ENCODE data around the gene PRKAR1A.
A peak's percentile ranks its signal among the peaks of the same experiment; 100 is the strongest.
"Not testable (repeated sequence)": the region's sequence is repeated elsewhere in the genome, so short reads cannot be mapped to it uniquely, and the experiment has no call there.

The PRKAR1A gene

GRCh38 chr17:68512247-68512959 lies at the start of gene PRKAR1A:
Gene PRKAR1A (plus strand): TSS chr17:68512430. CDS start chr17:68515400, 2,970 bp downstream.
- peak; percentile 54 to 70 for DNase-seq

DNA sequence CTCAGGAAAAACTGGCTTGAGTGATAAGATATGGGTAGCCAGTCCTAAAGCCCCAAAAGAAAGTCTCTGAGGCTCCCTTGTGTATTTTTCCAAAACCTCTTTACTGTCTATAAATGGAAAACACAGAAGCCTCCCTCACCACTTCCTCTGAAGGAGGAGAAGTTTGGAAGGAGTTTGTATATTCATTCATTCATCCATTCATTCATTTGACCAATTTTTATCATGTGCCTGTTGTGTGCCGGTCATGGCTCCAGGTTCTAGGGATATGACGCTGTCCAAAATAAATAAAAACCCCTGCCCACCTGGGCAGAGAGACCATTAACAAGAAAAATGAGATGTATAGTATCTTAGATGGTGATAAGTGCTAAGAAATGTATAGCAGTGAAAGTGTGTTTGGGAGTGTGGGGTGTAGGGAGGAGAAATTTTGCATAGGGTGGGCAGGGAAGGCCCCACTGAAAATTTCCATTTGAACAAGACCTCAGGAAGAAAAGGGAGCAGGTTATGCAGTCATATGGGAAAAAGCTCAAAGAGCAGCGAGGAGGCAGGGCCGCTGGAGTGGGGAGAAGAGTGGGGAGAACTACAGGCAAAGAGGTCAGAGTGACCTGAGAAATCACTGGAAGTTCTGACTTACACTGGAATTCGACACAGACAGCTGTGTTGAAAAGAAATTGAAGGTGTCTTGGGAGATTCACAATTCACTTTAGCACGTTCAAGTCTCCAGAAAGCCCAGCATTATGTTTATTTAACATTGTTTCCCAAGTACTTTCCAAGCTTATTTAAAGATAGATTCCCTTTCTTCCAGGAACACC lies 48.8 kb upstream of the PRKAR1A start:
- no peak for DNase-seq

GRCh38 chr17:68468334-68468733 lies 43.9 kb upstream of the PRKAR1A start:
- DNase-seq, result no peak

DNA sequence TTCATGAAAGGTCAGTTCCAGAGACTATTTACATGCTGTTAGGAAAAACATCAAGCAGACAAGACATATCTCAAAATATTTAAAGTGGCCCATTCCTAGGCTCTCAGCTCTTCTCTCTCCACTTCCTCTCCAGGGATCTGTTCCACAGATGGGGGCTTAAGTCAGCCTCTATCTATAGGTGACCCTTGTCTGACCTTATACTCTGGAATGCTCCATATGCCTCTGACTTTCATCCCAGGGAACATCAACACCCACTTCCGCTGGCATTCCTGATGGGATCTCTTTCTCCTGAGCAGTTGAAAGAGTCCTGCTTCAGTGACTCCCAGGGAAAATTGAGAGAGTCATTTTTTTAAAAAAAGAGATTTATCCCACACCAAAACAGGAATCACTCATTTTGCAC lies 43.4 kb upstream of the PRKAR1A start:
- DNase-seq, result no peak

DNA sequence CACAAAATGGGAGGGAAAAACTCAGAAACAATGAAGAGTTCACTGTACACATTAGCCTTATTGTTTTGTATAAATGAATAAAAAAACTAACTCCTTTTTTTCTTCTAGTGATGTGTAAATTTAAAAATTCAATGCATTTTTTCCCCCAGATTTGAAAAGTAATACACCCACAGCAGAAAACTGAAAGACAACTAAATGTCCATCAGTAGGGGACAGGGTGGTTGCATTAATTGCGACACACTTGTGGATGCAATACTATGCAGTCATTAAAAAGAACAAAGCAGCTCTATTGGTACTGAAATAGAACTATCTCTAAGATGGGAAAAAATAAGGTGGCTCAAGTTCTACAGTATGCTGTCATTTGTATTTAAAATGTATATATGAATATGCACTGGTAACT lies 41.3 kb upstream of the PRKAR1A start:
- no peak for DNase-seq

DNA sequence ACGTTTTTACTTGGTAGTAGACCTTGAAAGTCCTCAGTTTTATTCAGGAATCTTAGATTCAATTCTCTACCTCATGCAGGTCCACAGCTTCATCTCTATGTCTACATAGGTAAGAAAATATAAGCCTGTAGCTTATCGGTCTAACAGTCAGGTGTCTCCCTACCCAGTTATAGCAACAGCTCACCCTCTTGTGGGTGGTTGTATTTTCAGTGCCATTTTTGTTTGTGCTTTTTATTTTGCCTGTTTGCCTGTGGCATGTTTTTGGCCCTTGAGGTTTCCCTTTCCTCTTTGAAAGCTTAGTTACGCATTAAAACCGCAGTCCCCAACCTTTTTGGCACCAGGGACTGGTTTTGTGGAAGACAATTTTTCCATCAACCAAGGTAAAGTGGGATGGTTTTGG lies 31.3 kb upstream of the PRKAR1A start:
- no peak for DNase-seq

GRCh38 chr17:68482576-68483041 lies 29.6 kb upstream of the PRKAR1A start:
- DNase-seq, result no peak

DNA sequence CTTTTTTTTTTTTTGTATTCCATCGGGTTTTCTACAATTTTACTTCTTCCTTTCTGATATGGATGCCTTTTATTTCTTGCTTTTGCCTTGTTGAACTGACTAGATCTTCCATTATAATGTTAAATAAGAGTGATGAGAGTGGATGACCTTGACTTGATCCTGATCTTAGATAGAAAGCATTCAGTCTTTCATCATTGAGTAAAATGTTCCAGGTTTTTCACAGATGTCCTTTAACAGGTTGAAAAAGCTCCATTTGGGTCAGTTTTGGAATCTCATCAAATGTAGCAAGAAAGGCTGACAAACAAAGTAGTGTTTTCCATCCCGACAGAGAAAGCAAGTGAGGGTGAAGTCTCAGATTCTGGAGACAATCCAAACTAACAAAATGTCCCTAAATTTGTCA lies 27.8 kb upstream of the PRKAR1A start:
- no peak for DNase-seq

DNA sequence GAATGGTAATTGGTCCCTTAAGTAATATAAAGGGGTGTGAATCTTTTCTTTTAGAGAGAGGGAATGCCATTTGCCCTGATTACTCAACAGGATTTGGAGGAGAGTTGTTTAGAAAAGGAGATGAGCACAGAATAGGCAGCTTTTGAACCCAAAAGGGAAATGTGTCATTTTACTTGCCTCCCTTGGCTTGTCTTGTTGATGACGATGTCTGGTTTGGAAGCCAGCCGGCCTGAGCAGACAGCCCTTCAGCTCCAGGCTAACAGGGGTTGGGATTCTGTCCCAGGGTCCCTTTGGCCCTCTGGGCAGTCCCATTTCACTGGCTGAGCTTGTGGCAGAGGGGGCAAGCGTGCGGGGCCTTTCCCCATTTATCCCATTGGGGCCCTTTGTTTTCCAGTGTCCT lies 22.3 kb upstream of the PRKAR1A start:
- no peak for DNase-seq

DNA sequence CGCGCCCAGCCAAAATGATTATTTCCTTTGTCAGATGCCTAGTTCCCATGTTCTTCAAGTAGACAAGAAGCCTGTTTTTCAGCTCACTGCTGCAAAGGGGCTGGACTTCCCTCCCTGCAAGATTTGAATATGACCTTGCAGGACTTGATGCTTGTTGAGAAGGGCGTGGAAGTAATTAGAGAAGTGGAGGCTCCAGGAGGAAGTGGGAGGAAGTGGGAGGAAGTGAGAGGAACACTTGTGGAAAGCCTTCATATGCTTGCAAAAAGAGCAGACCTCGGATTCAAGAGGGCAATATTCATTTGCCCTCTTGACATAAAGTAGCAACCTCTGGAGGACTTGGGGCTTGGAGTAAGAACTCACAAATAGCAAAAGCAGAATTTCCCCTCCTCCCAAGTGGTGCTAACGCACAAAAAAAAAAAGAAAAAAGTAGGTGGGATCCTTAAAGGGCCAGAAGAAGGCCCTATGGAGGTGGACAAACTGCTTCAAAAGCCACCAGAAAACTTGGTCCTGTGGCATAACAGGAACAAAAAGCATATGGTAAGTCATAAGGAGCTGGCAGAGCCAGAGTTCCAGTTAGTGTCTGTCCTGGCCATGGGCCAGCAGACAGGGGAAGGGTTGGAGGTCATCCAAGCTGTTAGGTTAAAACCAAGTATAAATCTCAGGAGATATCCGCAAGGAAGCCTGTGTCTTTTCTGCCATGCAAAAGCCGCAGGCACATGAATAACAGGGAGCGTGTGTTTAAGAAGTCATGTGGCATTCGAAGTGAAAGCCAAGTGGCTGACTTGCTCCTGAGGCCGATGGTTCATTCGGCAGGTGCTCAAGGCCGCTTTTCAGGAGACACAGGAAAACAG lies 20.6 kb upstream of the PRKAR1A start:
- DNase-seq, result no peak

DNA sequence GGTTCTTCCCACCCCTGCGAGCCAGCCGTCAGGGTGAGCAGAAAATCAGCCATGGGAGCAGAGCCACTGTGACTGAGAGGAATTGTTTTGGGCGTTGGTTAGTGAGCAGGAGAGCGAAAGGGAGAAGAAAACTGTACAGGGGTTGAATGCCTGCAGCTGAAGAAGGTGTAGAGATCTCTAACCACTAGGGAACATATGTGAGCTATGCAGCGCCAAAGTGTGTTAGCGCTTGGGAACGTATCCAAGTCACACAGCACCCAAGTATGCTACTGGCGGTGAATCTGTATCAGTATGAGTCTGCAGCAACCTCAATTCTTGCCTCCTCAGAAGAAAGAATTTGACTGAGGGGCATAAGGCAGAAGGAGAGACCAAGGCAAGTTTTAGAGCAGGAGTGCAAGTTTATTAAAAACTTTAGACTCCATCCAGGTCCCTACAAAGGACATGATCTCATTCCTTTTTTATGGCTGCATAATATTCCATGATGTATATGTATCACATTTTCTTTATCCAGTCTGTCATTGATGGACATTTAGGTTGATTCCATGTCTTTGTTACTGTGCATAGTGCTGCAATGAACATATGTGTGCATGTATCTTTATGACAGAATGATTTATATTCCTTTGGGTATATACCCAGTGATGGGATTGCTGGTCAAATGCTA lies 19.7 kb upstream of the PRKAR1A start:
- DNase-seq, result not testable (repeated sequence)

DNA sequence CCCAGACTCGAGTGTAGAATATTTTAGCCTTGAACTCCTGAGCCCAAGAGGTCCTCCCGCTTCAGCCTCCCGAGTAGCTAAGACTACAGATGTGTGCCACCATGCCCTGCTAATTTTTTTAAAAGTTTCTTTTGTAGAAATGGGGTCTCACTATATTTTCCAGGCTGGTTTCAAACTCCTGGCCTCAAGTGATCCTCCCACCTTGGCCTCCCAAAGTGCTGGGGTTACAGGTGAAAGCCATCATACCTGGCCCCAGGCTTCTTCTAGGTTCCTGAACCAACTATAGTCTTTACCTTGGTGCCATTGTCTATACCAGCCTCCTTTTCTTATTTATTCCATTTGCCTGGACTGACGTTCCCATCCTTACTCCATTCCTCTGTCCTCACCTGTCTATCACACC lies 17.1 kb upstream of the PRKAR1A start:
- DNase-seq, result no peak

- DNase-seq, result no peak
Observed at GRCh38 chr17:68497885-68498319, 14.3 kb upstream of the PRKAR1A start.

DNA sequence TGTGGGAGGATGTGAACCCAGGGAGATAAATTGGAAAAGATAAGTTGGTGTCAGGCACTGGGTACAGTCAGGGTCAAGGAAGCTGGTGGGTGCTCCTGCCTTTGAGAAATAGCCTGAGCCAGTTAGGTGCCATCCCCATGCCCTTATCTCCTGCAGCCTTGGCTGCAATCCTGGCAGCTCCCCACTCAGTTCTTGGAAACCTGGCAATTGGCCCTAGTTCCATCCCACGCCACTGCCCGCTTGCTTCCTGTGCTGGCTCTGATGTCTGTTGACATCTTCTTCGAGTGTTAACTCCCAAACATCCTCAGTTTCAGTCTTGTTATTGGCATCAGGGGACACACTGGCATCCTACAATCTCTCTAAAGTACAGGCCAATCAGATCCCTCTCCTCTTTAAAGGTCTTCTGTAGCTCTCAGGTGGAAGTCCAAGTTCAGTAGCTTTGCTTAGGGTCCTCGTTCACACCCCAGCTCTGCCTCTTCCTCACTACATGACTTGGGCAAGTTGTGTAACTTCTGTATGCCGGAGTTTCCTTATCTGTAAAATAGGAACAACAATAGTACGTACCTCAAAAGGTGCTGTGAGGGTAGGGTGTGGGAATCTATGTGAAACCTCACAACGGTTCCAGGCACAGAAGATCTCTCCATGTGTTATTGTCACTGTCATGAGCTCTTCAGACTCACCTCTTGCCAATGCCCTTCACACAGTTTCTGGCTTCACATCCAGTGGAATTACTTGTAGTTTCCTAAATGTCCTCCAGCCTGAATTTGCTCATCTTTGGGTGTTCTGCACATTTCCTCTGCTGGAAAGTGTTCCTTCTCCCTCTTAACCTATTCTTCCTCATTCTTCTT lies 13.5 kb upstream of the PRKAR1A start:
- DNase-seq, result no peak

- no peak for DNase-seq
Observed at GRCh38 chr17:68499587-68499986, 12.6 kb upstream of the PRKAR1A start.

DNA sequence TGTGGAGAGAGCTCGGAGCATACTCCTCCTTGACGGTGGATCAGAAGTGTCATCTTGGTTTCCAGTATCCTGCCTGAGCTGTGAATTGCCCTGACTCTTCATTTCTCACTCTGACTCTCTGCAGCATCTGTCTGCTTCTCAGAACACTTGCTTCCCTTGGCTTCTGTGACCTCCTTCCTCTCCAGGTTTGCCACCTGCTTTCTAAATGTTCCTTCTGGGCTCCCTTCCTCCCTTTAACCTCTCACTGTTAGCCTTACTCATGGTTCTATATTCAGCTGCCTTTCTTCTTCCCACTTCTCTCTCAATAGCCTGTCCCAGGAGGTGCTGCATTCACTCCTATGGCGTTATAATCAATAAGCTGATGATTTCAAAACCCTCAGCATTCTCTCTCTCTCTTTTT lies 11.2 kb upstream of the PRKAR1A start:
- DNase-seq, result no peak

GRCh38 chr17:68505951-68506350 lies 6.3 kb upstream of the PRKAR1A start:
- DNase-seq, result no peak

- no peak for DNase-seq
Observed at GRCh38 chr17:68507576-68507975, 4.7 kb upstream of the PRKAR1A start.

- DNase-seq, result no peak
Observed at GRCh38 chr17:68509141-68510057, 2.8 kb upstream of the PRKAR1A start.

GRCh38 chr17:68511254-68511670 lies 968 bp upstream of the PRKAR1A start:
- peak in 1 of 2 experiments; percentile 25 for DNase-seq
